Thyroid gland (tissue), 4 donors: ENCODE data around the gene TAOK1. TPM values are rescaled to one million over a fixed set of nuclear protein-coding genes. Genes with fewer than 3 reads are reported as not detected.
"Not testable (repeated sequence)": the region's sequence is repeated elsewhere in the genome, so short reads cannot be mapped to it uniquely, and the experiment has no call there.

Experiments
- DNase-seq, 2 donors: peaks; one replicate each; pipeline ENCODE4 v3.0.0-alpha.2; 2019
- H3K27ac ChIP-seq, 3 donors: fragments of 200-600 bp; sonication (generic); 1 replicate in 2 of 3; 2 replicates in 1 of 3; pipeline ENCODE4 v1.5.1; 2016 to 2019; ENCODE audit warnings: mild to moderate bottlenecking in 1 of 3, moderate library complexity in 1 of 3
- H3K27me3 ChIP-seq: fragments of 200-600 bp; sonication (generic); one replicate; pipeline ENCODE4 v1.5.1; 2019
- H3K36me3 ChIP-seq, 2 donors: fragments of 200-600 bp; sonication (generic); one replicate each; pipeline ENCODE4 v1.5.1; 2016 to 2019
- H3K4me1 ChIP-seq, 2 donors: fragments of 200-600 bp; sonication (generic); one replicate each; pipeline ENCODE4 v1.5.1; 2017 to 2019
- H3K4me3 ChIP-seq, 3 donors: fragments of 200-600 bp; sonication (generic); replicated peaks in 1 of 3; 1 replicate in 2 of 3; 2 replicates in 1 of 3; pipeline ENCODE4 v1.5.1; 2016; ENCODE audit warnings: mild to moderate bottlenecking in 1 of 3
- H3K9me3 ChIP-seq: fragments of 200-600 bp; sonication (generic); one replicate; pipeline ENCODE4 v1.5.1; 2017
- CTCF ChIP-seq, 6 experiments: fragments of 200-600 bp in 3 of 6; fragments of 450-650 bp in 3 of 6; sonication (generic) in 3 of 6; IDR thresholded peaks; one replicate each; pipeline ENCODE4 v1.5.1; 2016 to 2019; ENCODE audit warnings: antibody characterized with exemption in 6 of 6, mild to moderate bottlenecking in 2 of 6, inconsistent platforms in 1 of 6, moderate library complexity in 1 of 6
- POLR2A ChIP-seq, 2 donors: fragments of 450-650 bp; IDR thresholded peaks; one replicate each; pipeline ENCODE4 v1.6.1; 2017; ENCODE audit warnings: antibody characterized with exemption in 2 of 2, mild to moderate bottlenecking in 2 of 2, moderate library complexity in 1 of 2
- WGBS, 2 donors: methylation state at CpG; one replicate each; pipeline ENCODE4 v1.1.5; 2017; 5-methylcytosine and 5-hydroxymethylcytosine counted together
- intact Hi-C: fragments of 100-400 bp; cut with DNase I; formaldehyde crosslinking; loops from one replicate; pipeline ENCODE4 v1.15.1; 2023
- total RNA-seq, 4 donors: library from RNA; depleted of rRNA; stranded (reverse); fragments of >200 nt; gene quantifications; one replicate each; pipeline ENCODE4 v1.2.3, GENCODE V29; 2016

Gene TAOK1
- total RNA-seq, 4 donors from 2014 or later: 62.9 to 87.5 (median 68.8) TPM

GRCh38 chr17:29345066-29345465 is 45.1 kb upstream of the TAOK1 start:
- Histone ChIP-seq H3K9me3 (no peaks in the 10 kb centered on the region), H3K27me3 (no peaks in the 10 kb centered on the region), H3K36me3 (no peaks in the 10 kb centered on the region), H3K4me3 (no peak overlapping the region), H3K27ac (no peak overlapping the region), H3K4me1 (no peaks in the 10 kb centered on the region)
- WGBS, 2 donors: 85 to 89% methylated on average over 3 of the region's 3 CpGs
- intact Hi-C loops: no loop called here
- TF ChIP-seq POLR2A (IDR thresholded peaks at IDR 0.05): no peak
- TF ChIP-seq CTCF (IDR thresholded peaks at IDR 0.05): no peak
- no peak for DNase-seq

GRCh38 chr17:29345470-29345869 is 44.7 kb upstream of the TAOK1 start:
- H3K27me3 ChIP-seq, intact Hi-C loops, H3K36me3 ChIP-seq, H3K4me1 ChIP-seq, H3K27ac ChIP-seq, H3K4me3 ChIP-seq, H3K9me3 ChIP-seq, DNase-seq: not testable (repeated sequence)
- WGBS, 2 donors: 91 to 94% methylated on average over 11 of the region's 11 CpGs

DNA sequence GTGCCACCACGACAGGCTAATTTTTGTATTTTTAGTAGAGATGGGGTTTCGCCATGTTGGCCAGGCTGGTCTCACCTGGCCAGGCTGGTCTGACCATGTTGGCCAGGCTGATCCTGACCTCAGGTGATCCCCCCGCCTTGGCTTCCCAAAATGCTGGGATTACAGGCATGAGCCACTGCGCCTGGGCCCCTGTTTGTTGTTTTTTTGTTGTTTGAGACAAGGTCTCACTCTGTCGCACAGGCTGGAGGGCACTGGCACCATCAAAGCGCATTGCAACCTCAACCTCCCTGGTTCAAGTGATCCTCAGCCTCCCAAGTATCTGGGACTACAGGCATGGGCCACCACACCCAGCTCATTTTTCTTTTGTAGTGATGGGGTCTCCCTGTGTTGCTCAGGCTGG is 43.7 kb upstream of the TAOK1 start:
- no peak overlapping the region for H3K27ac ChIP-seq
- H3K9me3 ChIP-seq: no peaks in the 10 kb centered on the region
- 94 to 96% methylated on average over 5 to 6 of the region's 6 CpGs for WGBS, 2 donors
- H3K4me1 ChIP-seq: no peaks in the 10 kb centered on the region
- DNase-seq: no peak
- H3K27me3 ChIP-seq: no peaks in the 10 kb centered on the region
- no peak overlapping the region for H3K4me3 ChIP-seq
- intact Hi-C loops: no loop called here
- TF ChIP-seq CTCF (IDR thresholded peaks at IDR 0.05): no peak
- no peak for TF ChIP-seq POLR2A (IDR thresholded peaks at IDR 0.05)
- no peaks in the 10 kb centered on the region for H3K36me3 ChIP-seq

- H3K4me3 ChIP-seq: no peak overlapping the region
- WGBS, 2 donors: 81 to 85% methylated on average over 3 of the region's 3 CpGs
- no peak overlapping the region for H3K27ac ChIP-seq
- intact Hi-C loops: no loop called here
- no peaks in the 10 kb centered on the region for H3K27me3 ChIP-seq
- TF ChIP-seq CTCF (IDR thresholded peaks at IDR 0.05): no peak
- no peak for TF ChIP-seq POLR2A (IDR thresholded peaks at IDR 0.05)
- no peaks in the 10 kb centered on the region for H3K36me3 ChIP-seq
- no peaks in the 10 kb centered on the region for H3K4me1 ChIP-seq
- no peak for DNase-seq
- no peaks in the 10 kb centered on the region for H3K9me3 ChIP-seq
Observed at GRCh38 chr17:29347831-29348629, 42.1 kb upstream of the TAOK1 start.

- TF ChIP-seq CTCF (IDR thresholded peaks at IDR 0.05): no peak
- TF ChIP-seq POLR2A (IDR thresholded peaks at IDR 0.05): no peak
- intact Hi-C loops: no loop called here
Observed at GRCh38 chr17:29349409-29349808, 40.8 kb upstream of the TAOK1 start.

More at GRCh38 chr17:29349409-29349808, 40.8 kb upstream of the TAOK1 start:
- DNase-seq: no peak
- Histone ChIP-seq H3K36me3 (no peaks in the 10 kb centered on the region), H3K27ac (no peak overlapping the region), H3K4me3 (no peak overlapping the region), H3K9me3 (no peaks in the 10 kb centered on the region), H3K4me1 (no peaks in the 10 kb centered on the region), H3K27me3 (no peaks in the 10 kb centered on the region)
- WGBS, 2 donors: 75 to 82% methylated on average over 2 of the region's 2 CpGs
